HTERT RPE-1 (cell line): ENCODE results near the gene TAF6L.
"Not testable (repeated sequence)": the region's sequence is repeated elsewhere in the genome, so short reads cannot be mapped to it uniquely, and the experiment has no call there.

ENCODE experiments used
- in situ Hi-C: fragments of 300-500 bp; cut with MboI; formaldehyde crosslinking; loops from 4 replicates; pipeline ENCODE4 v1.14.3; 2020; ENCODE audit warnings: low sequenced_read_pairs

The TAF6L gene

DNA sequence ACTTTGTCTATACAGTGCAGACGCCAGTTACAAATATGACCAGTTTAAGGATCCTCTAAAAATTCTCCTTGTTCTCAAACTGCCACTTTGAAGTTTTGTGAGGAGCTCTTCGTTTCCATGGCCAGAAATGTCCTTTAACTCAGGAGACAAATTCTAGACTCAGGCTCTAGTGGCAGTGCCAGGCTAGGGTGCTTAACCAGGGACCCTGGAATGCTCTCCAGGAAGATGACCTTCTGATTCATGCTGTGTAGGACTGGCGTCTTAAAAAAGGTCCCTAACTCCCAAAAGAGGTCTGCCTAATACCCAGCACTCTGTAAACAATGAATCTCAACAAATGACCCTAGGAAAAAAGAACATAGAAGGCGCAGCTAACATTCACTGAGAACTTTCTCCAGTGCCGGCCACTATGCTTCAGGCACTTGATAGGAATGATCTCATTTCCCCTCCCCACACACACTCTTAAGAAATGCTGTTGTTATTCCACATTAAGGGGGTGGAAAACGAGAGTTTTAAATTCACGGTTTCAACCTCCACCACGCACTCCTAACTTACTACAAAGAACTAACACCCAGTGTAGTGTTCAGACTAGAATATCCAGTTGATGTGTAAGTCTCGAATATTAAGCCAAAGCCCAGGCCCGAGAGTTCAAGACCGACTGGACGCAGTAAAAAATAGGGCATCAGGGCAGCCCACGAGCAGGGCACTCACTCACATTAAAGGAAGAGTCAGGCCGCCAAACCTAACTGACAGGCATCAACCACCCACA is 33.3 kb downstream of the TAF6L start:
- in situ Hi-C loops, result no loop called here

DNA sequence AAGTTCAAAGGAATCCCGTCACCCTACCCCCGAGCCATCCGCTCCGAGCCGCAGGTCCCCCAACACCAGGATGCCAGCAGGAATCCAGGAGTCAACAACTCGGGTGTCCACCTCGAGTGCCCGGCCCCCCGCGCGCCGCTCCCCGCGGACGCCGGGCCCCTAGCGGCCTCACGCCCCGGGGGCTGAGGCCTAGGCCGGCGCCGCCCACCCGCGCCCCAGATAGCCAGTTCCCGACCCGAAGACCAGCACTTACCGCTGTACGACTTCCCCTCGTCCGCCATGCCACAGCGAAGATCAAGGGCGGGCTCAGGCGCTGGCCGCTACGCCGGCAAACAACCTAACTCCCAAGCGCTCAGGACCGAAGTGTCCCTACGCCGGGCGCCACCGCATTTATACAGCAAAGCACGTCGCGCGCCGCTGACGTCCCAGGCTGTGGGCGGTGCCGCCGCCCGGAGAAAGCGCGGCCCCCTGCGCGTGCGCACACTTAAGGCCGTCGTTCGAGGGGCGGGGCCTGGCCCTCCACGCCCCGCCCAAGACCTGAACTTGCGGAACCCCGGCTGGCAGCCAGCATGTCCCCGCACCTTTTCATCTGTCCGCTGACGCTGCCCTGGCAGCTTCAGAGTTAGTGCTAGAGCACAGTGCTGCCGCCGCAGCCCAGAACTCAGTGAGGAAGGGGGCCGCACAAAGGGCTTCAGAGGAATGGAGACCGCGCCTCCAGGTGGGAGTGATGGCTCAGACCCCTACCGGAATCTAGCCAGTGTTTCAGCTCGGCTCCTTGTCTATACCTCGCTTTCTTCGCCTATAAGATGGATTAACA is 34.1 kb downstream of the TAF6L start, which contains the start of gene NXF1:
NXF1 (minus strand) TSS at position 365 of the 817 bp plus-strand sequence; CDS start at position 281, 84 bp downstream.
- in situ Hi-C loops, result no loop called here

DNA sequence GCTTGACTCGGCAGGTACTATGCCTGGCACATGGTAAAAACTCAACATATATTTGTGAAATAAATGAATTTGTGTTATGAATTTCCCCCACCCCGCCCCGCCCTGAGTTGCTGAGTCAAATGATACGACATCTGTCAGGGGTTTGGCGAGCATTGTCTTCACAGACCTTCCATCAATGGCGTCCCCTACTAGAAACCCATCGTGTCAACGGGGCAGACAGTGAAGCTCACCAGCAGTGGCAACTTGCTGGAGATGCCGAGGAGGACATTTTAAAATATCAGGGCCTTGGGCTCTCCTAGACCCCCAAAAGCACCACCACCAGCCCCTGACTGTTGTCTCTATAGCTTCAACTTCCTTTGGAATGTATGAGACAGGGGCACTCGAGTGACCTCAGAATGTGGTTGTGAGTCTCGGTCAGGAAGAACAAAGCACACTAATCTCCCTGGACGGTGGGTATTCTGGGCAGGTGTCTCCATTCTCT is 34.8 kb downstream of the TAF6L start:
- in situ Hi-C loops, result no loop called here

DNA sequence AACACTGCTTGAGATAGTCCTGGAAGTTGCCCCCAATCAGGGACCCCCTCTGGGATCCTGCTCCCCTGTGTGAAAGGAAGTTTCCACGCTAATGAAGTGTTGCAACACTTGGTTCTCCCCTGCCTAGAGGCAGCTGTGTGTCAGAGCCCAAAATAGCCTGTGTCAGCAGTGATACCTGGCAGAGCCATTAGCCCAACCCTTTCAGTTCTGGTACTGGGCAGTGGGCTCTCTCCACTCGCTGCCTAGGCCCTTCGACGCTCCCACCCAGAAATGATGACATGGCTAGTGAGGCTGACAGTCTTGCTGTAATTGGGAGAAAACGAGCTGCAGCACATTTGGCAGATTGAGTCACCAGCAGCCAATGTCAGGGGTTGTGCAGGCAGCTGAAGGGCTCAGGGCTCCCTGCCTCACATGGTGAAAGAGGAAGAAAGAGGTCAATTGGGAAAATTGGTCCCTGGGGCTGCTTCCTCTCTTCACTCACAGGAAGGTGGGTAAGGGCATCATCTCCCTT is 35.5 kb downstream of the TAF6L start:
- in situ Hi-C loops, result no loop called here

DNA sequence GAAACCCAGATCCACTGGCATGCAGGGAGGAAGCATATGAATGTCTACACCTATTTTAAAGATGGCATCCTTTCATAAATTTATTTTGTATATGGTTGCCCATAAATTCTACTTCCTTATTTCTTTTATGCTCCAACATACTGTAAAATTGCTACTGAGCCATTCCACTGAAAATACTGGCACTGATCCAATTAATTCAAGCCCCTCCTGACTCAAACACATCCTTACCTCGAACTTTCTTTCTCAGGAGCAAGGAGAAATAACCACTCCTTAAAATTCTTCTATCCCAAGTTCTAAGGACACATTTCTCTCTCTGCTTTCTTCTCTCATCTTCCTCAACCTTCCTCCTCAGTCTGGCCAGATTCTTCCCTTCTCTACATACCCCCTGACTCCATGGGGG is 39.6 kb downstream of the TAF6L start:
- in situ Hi-C loops, result no loop called here

DNA sequence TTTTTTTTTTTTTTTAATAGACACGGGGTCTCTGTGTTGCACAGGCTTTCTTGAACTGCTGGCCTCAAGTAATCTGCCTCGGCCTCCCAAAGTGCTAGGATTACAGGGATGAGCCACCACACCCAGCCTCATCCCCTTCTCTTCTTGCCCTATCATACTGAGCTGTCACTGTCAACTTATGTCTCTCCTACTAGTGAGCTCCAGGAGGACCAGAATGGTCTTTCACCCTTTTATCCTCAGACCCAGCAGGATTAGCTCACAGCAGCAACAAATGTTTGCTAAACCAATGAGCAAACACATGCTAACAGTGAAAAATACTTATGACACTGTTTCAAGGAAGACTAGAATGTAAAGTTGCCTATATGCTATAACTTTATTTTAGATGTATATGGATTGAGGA is 40.5 kb downstream of the TAF6L start:
- in situ Hi-C loops, result no loop called here

DNA sequence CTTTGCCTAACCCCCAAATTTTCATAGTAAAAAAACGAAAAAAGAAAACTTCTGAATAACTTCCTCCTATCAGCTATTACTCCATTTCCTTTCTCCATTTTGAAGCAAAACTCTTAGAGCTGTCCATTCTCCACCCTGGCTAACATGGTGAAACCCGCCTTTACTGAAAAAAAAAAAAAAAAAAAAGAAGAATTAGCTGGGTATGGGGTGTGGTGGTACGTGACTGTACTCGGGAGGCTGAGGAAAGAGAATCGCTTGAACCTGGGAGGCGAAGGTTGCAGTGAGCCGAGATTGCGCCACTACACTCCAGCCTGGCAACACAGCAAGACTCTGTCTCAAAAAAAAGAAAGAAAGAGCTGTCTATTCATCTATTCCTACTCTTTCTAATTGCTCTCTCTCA is 45.4 kb downstream of the TAF6L start:
- in situ Hi-C loops, result no loop called here

DNA sequence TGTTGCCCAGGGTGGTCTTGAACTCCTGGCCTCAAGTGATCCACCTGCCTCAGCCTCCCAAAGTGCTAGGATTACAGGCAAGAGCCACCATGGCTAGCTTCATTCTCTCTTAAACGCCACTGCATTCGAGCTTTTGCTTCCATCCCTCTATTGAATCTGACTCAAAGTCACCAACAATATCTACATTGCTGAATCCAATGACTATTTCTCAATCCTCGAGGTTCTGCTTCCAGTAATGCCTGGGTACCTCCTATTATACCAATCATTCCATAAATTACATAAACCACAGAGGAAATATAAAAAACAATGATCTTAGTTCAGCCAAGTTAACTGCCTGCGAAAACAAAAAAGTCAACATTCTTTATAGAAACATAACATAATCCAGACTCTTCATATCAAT is 45.9 kb downstream of the TAF6L start:
- in situ Hi-C loops, result no loop called here

DNA sequence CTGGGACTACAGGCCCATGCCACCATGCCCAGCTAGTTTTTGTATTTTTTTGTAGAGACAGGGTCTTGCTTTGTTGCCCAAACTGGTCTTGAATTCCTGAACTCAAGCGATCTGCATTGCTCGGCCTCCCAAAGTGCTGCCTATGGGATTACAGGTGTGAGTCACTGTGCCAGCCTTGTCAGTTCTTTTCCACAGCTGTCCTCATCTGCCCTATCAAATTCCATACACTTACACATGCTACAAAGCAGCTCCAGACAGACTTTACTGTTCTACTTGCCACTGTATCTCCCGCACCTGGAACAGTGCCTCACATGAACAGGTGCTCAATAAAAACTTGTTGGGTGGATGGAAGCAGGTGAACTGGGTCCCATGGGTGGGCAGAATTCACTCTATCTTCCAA is 52.5 kb downstream of the TAF6L start:
- in situ Hi-C loops, result no loop called here

DNA sequence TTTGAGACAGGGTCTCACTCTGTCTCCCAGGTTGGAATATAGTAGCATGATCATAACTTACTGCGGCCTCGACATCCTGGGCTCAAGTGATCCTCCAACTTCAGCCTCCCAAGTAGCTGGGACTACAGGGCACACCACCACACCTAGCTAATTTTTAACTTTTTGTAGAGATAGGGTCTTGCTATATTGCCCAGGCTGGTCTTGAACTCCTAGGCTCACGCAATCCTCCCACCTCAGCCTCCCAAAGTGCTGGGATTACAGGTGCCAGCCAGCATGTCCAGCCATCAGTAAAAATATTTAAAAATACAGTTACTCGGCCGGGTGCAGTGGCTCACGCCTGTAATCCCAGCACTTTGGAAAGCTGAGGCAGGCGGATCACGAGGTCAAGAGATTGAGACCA is 56.9 kb downstream of the TAF6L start:
- in situ Hi-C loops, result not testable (repeated sequence)

DNA sequence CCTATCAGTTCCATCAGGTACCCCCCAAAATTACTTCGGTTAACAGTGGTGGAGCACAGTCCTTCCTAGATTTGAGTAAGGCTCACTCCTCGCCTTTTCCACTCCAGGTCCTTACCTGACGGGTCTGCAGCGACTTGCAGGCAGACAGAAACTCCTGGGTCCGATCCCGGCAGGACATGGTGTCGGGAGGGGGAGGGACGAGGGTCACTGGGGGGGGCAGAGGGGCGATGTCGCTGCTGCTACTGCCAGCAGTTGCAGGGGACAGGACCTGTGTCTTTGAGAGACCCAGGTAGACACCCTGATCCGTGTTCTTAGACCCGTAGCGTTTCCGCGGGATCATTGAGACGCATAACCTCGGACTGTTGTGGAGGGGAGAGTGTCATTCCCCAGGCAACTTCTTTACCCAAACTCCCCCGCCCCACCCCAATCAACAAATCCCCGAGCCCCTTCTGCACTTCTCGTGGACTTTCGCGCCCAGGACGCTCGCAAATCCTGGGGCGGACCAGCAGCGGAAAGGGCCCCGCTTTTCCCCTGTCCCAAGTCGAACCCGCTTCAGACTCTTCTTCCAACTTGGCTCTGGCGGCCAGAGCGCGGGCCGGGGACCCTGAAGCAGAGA is 59.8 kb downstream of the TAF6L start:
- in situ Hi-C loops, result no loop called here

DNA sequence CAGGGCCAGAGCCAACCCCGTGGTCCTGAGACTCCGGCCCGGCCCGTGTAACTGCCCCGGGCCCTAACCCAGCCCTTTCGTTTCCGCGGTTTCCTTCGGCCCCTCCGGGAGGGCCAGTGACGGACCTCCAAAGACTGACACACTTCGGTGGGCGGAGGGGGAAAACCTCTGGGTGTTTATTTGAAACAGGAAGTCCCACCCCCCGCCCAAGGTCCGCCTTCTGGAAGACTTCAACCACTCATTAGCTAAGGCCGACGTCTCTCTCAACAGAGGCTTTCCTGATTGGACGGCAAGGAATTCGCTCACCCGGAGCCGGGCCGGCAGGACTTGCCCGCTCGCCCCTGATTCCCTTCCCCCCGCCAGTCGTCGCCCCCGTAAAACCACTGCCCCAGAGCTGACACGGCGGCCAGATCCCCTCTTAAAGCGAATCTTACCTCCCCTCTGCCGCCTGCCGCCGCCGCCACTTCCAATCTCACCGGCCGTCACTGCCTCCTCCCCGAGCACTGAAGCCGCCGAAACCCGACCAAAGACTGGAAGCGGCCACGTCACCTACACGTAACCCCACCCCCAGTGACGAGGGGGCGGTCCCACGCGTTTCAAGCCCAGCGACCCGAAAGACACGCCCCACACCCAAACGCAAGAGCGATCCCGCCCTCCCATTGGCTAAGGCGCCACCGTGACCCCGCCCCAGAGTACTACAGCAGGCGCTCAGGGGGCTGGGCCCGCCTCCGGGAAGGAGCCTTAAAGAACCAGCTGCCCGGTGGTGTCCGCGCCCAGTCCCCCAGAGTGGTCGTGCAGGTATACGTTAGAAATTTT is 60.5 kb downstream of the TAF6L start, which contains the start of gene STX5:
STX5 (minus strand) TSS at position 532 of the 816 bp plus-strand sequence. CDS start 808 bp downstream, outside the sequence.
- in situ Hi-C loops, result no loop called here

DNA sequence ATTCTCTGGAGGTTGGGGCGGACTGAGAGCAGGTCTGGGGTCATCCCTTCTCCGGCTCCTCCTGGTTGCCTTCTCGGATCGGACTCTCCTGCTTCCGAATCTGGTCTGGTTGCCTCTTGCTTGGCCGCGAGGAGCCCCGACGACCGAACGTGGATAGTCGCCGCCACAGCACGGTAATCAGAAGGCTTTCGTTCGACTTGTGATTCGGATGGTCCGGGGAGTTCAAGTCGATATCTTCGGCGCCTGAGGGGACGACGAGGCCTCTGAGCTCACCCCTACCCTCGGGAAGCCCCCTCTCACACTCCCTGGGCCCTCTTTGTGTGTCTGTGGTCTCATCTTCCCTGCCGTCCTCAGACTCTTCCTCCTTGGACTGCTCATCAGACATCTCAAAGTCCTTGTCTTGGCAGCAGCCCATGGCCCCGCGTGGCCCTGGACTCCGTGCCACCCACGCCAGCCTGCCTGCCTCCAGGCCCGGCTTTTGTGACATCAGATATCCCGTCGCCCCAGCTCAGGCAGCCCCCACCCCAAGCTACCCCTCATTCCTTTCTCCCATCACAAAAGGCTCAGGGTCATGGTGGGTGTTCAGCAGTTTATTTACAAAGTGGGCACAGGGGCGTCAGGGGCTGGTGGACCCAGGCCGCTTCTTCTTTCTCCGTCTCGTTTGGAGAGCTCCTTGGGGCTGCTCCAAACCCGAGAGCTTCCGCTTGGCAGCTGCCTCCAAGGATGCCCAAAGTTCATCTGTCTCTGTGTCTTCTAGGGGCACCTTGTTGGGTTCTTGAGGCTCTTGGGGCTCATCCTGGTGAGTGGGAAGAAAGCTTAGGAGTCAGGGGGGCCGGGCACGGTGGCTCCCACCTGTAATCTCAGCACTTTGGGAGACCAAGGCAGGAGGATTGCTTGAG is 61.4 kb downstream of the TAF6L start, which contains the start of gene TEX54:
TEX54 (minus strand) TSS at position 506 of the 899 bp plus-strand sequence.
- in situ Hi-C loops, result no loop called here

DNA sequence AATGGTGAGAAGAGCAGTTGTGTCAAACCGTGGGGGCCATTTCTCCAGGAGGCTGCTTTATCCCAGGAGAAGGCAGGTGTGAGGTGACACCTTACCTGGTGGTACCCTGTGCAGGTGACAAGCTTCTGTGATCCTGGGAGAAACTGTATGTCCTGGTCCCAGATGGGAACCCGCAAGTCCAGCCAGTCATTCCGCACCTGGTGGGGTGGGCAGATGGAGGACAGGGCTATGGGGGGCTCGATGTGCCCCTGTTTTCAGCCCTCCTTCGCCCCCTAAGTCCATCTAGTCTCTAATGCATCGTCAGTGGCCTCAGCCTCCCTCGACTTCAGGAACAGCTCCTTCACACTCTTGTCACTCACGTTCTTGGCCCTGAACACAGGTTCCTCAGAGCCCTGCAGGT is 64.1 kb downstream of the TAF6L start:
- in situ Hi-C loops, result no loop called here
